GM12801 (cell line): ENCODE measurements around the gene SCCPDH.

Experiments used
- TF ChIP-seq, protein P1 (sequence below): IDR thresholded peaks from one replicate; pipeline ENCODE4 v1.5.1; 2011; ENCODE audit warnings: control low read depth; ENCODE audit not compliant: insufficient read length; ENCODE audit errors: extremely low read depth

The SCCPDH gene

DNA sequence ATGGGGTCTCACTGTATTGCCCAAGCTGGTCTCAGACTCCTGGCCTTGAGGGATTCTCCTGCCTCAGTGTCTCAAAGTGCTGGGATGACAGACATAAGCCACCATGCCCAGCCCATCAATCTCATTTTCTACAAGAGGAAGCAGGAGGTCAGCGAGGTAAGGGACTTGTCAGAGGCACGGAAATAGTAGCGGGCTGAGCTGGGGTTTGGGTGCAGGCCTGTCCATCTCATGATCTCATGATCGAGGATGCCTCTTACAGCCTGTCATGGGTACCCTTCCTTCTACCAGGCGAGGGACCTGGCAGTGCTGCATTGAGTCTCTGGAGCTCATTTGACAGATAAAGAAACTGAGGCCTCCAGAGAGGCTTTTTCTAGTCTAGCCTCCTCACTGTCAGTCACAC, 28.5 kb upstream of the SCCPDH start:
- TF ChIP-seq, protein P1, sequence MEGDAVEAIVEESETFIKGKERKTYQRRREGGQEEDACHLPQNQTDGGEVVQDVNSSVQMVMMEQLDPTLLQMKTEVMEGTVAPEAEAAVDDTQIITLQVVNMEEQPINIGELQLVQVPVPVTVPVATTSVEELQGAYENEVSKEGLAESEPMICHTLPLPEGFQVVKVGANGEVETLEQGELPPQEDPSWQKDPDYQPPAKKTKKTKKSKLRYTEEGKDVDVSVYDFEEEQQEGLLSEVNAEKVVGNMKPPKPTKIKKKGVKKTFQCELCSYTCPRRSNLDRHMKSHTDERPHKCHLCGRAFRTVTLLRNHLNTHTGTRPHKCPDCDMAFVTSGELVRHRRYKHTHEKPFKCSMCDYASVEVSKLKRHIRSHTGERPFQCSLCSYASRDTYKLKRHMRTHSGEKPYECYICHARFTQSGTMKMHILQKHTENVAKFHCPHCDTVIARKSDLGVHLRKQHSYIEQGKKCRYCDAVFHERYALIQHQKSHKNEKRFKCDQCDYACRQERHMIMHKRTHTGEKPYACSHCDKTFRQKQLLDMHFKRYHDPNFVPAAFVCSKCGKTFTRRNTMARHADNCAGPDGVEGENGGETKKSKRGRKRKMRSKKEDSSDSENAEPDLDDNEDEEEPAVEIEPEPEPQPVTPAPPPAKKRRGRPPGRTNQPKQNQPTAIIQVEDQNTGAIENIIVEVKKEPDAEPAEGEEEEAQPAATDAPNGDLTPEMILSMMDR: no peak

DNA sequence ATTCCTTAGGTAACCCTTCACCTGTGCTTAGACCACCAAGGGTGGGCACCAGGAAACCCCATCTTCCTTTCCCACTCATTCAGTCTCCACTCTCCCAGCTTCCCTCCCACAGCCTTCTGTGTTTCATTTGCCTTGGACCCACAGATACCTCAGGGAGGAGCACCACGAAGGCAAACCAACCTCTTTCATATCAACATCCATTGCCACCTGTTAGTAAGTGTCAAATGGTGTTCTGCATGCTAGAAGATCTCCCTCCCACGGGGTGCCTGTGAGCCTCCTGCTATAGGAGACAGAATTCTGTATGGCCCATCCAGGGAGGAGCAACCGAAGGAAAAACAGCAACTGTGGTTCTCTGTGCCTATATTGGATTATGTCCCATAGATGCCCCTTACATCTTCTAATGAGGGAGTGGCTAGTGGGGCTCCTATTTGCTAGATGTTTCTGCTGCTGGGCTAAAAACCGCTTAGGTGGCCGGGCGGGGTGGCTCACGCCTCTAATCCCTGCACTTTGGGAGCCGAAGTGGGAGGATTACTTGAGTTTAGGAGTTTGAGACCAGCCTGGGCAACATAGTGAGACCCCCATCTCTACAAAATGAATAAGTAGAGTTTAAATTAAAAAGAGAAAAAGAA, 25.6 kb upstream of the SCCPDH start:
- TF ChIP-seq, protein P1: no peak

DNA sequence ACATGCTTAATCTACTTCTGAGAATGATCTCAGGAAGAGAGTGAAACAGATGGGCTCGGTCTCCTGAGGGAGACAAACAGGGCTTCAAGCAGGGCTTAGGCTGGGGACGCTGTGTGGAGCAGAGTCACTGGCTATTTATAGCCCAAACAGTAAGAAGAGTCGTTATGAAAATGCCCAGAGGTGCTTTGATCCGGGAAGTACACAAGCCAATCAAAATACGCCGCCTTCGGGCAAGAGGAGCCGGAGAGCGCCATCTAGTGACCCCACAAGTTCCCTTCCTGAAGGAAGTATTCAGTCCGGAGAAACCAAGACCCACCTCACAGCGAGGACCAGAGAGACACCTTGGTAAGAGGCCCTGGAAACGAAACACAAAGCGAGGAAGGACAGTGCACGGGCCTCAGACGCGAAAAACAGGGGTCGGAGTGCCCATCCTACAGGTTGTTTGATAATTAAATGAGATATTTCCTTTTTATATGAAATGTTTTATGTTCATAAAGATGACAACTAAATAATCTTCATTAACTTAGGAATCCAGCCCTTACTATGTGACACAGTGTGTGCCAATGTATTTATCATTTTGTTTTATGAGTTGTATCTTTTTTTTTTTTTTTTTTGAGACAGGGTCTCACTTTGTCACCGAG, 25.0 kb upstream of the SCCPDH start:
- TF ChIP-seq, protein P1: no peak

DNA sequence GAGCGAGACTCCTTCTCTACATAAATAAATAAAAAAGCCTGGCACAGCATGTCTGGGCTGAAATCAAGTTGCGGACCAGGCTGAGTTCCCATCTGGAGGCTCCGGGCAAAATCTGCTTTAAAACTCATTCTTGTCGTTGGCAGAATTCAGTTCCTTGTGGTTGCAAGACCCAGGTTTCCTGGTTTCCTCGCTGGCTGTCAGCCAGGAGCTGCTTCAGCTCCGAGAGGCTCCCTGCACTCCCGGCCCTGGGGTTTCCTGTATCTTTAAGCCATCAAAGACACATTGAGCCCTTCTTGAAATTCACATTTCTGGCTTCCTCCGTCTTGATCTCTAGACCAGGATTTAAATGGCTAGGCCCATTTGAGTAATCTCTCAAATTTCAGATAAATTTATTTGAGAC, 20.6 kb upstream of the SCCPDH start:
- TF ChIP-seq, protein P1: no peak

DNA sequence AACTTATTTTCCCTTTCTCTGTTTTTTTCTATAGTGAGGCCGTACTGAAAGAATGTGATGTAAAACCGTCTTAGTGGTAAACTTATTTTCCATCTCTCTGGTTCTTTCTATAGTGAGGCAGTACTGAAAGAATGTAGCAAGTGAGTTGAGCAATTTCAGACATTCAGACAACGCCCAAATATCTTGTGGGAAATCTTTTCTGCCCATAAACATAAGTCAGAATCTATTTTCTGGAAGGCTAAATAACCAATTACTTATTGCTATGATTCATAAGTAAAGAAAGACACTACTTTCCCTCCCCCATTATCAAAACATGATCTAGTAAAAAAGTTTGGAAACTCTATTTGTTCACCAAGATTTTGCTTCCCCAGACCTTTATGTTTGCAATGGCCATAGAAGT, 18.8 kb upstream of the SCCPDH start:
- TF ChIP-seq, protein P1: no peak

DNA sequence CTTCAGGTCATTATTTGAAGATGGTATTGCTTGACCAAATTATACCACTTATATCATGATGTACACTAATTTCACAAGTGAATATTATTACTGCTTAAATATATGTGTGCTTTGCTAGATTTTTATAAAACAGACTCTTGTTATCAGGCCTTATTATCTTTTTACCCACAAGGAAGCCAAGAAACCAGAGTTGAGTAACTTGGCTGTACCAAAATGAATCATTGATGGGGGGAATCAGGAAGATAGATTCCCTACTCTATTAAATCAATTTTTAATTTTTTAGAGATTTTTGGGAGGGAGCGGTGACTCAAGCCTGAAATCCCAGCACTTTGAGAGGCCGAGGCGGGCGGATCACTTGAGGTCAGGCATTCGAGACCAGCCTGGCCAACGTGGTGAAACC, 16.0 kb upstream of the SCCPDH start:
- TF ChIP-seq, protein P1: no peak

DNA sequence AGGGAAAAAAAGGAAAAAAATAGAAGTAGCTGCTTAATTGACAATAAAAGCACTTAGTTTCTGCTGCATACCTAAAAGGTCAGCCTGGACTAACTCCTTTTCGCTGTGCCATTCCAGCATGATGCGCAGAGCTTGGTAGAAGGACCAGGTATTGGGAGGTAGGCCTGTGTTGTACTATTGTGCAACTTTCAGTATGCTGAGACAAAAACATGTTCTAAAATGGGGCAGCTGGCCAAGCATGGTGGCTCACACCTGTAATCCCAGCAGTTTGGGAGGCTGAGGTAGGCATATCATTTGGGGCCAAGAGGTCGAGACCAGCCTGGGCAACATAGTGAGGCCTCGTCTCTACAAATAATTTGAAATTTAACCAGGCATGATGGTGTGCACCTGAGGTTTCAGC, 15.0 kb upstream of the SCCPDH start:
- TF ChIP-seq, protein P1: no peak
